ENCODE data around the gene WWOX. TPM values are rescaled to one million over a fixed set of nuclear protein-coding genes. Genes with fewer than 3 reads are reported as not detected.

Gene WWOX
- total and polyA plus RNA-seq, 2 of the 8 experiments (the other 6 are each of a cell fraction or from before 2014, with no cell fraction given) = 5.4 to 16.7 TPM

DNA sequence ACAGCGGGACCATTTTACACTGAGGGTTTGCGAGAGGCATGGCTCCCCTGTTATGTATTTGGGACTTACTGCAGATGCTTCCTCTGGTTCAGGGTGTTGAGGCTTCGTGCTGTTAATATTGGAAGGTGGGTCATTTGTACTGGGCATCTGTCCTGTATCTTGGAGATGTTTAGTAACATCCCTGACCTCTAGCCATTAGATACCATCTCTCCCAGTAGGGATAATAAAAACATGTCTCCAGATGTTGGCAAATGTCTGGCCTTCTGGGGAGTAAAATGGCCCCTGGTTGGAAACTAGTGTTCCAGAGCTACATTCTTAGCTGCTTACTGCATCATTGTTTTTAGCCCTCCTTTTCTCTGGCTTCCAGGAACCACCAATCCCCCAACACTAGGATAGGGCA lies 388.0 kb downstream of the WWOX start:
- TF ChIP-seq SUZ12 (IDR thresholded peaks at IDR 0.05; ENCODE audit: low read length) = no peak
- no peak for TF ChIP-seq EGR1 (IDR thresholded peaks at IDR 0.05; ENCODE audit: borderline replicate concordance, low read depth, low read length)
- TF ChIP-seq PHF8 (conservative IDR thresholded peaks at IDR 0.05; ENCODE audit: low read depth, low read length) = no peak
- no peak for TF ChIP-seq NRF1 (IDR thresholded peaks at IDR 0.05; ENCODE audit: low read depth, low read length)
- no peak for TF ChIP-seq RBBP5 (IDR thresholded peaks at IDR 0.05; ENCODE audit: borderline replicate concordance, low read depth, low read length)
- no peak for TF ChIP-seq SP2 (IDR thresholded peaks at IDR 0.05; ENCODE audit: low read length)
- no peak for TF ChIP-seq TCF12 (IDR thresholded peaks at IDR 0.05; ENCODE audit: low read depth, low read length)
- TF ChIP-seq SP4 (IDR thresholded peaks at IDR 0.05; ENCODE audit: low read length) = no peak
- Histone ChIP-seq H3K23ac (ENCODE audit: insufficient read length) (no peak overlapping the region), H3K9me3 (ENCODE audit: insufficient read depth in 2 of 2, low read depth in 1 of 2, low read length in 1 of 2) (no peaks in the 10 kb centered on the region), H3K23me2 (ENCODE audit: low read depth, low read length) (no peaks in the 10 kb centered on the region), H3K18ac (ENCODE audit: extremely low read depth, low read length) (no peak overlapping the region), H3K4ac (replicated peaks; ENCODE audit: insufficient read length, low read depth, low read length) (no peak overlapping the region), H3K4me2 (ENCODE audit: insufficient read depth in 1 of 2, low read depth in 2 of 2, low read length in 2 of 2) (no peak overlapping the region), H3K79me2 (ENCODE audit: control insufficient read depth in 1 of 2, insufficient read depth in 2 of 2, low read length in 2 of 2) (no peaks in the 10 kb centered on the region), H2BK5ac (ENCODE audit: low read depth, low read length) (no peak overlapping the region), H4K8ac (ENCODE audit: extremely low read depth, insufficient read depth, low read length) (no peak overlapping the region), H4K91ac (replicated peaks; ENCODE audit: insufficient read length, low read length) (no peak overlapping the region), H3K4me3 (ENCODE audit: extremely low read depth in 1 of 4, insufficient read depth in 2 of 4, low read depth in 3 of 4, low read length in 4 of 4) (no peak overlapping the region), H3K56ac (replicated peaks; ENCODE audit: insufficient read length, low read depth, low read length) (no peak overlapping the region), H3K14ac (ENCODE audit: insufficient read length) (no peak overlapping the region), H2BK20ac (ENCODE audit: low read length) (no peak overlapping the region), H2AK5ac (ENCODE audit: low read depth, low read length) (no peak overlapping the region), H4K5ac (ENCODE audit: insufficient read length, low read depth, low read length) (no peak overlapping the region), H3K36me3 (ENCODE audit: control insufficient read depth in 2 of 4, insufficient read depth in 4 of 4, low read length in 3 of 4) (no peaks in the 10 kb centered on the region), H2BK12ac (ENCODE audit: low read depth, low read length) (no peak overlapping the region), H2BK120ac (replicated peaks; ENCODE audit: low read depth, low read length) (no peak overlapping the region), H3K27me3 (replicated peaks in 1 of 4; ENCODE audit: control insufficient read depth in 3 of 4, extremely low read depth in 1 of 4, insufficient read depth in 3 of 4, low read length in 3 of 4) (no peaks in the 10 kb centered on the region), H2BK15ac (ENCODE audit: low read length) (no peak overlapping the region), H4K20me1 (replicated peaks in 1 of 2; ENCODE audit: control insufficient read depth in 1 of 2, insufficient read depth in 2 of 2, low read length in 2 of 2) (no peaks in the 10 kb centered on the region), H3K27ac (ENCODE audit: low read depth, low read length) (no peak overlapping the region), H3K4me1 (replicated peaks in 1 of 4; ENCODE audit: control insufficient read depth in 3 of 4, insufficient read depth in 4 of 4, low read length in 3 of 4) (no peaks in the 10 kb centered on the region), H2AFZ (ENCODE audit: low read length) (no peak overlapping the region), H3K9ac (replicated peaks in 1 of 4; ENCODE audit: extremely low read depth in 1 of 4, low read depth in 3 of 4, low read length in 3 of 4) (no peak overlapping the region), H3K79me1 (ENCODE audit: low read depth, low read length) (no peaks in the 10 kb centered on the region)
- CTCF ChIA-PET (ENCODE audit: partially characterized antibody) = interaction anchor here (0.6 to 2.1 kb wide), 3 partner anchors 9 to 30 kb away, joined by 3 to 16 read pairs (median 4); no protein-coding TSS in a partner anchor
- WGBS, 2 experiments (ENCODE audit: extremely low coverage in 1 of 2, insufficient coverage in 1 of 2, insufficient read length in 1 of 2, insufficient replicate concordance in 2 of 2, low coverage in 1 of 2, low lambda C conversion rate in 2 of 2, missing lambda C conversion rate in 1 of 2) = 98% methylated on average over 3 of the region's 3 CpGs; no CpG with 5 or more reads in 1 of the 2 experiments
- no peak for FAIRE-seq
- DNase-seq (ENCODE audit: low read depth in 1 of 2, low spot score in 2 of 2) = no peak
- POLR2A ChIA-PET (ENCODE audit: partially characterized antibody) = no interaction called here

All from H1 (cell line).